Measurements from ENCODE around the gene ZNF664. TPM values are rescaled to one million over a fixed set of nuclear protein-coding genes. Genes with fewer than 3 reads are reported as not detected.

The ZNF664 gene
- total and polyA plus RNA-seq, 2 of the 8 experiments (the other 6 are each of a cell fraction or from before 2014, with no cell fraction given): 22.8 to 51.4 TPM

GRCh38 chr12:123934829-123935228 is 38.2 kb upstream of the ZNF664 start:
- Histone ChIP-seq H2BK120ac (replicated peaks; ENCODE audit: low read depth, low read length) (no peak overlapping the region), H3K27me3 (replicated peaks in 1 of 4; ENCODE audit: control insufficient read depth in 3 of 4, extremely low read depth in 1 of 4, insufficient read depth in 3 of 4, low read length in 3 of 4) (peaks cover 0 to 2% (median 0%) of the 10 kb centered on the region in 4 experiments; a peak in 1 of 7 replicates), H3K9me3 (ENCODE audit: insufficient read depth in 2 of 2, low read depth in 1 of 2, low read length in 1 of 2) (no peaks in the 10 kb centered on the region), H3K79me2 (ENCODE audit: control insufficient read depth in 1 of 2, insufficient read depth in 2 of 2, low read length in 2 of 2) (no peaks in the 10 kb centered on the region), H3K79me1 (ENCODE audit: low read depth, low read length) (no peaks in the 10 kb centered on the region), H3K4me1 (replicated peaks in 1 of 4; ENCODE audit: control insufficient read depth in 3 of 4, insufficient read depth in 4 of 4, low read length in 3 of 4) (no peaks in the 10 kb centered on the region), H3K4ac (replicated peaks; ENCODE audit: insufficient read length, low read depth, low read length) (no peak overlapping the region), H2BK12ac (ENCODE audit: low read depth, low read length) (no peak overlapping the region), H3K23me2 (ENCODE audit: low read depth, low read length) (no peaks in the 10 kb centered on the region), H3K14ac (ENCODE audit: insufficient read length) (no peak overlapping the region), H3K27ac (ENCODE audit: low read depth, low read length) (no peak overlapping the region), H3K23ac (ENCODE audit: insufficient read length) (no peak overlapping the region), H3K36me3 (ENCODE audit: control insufficient read depth in 2 of 4, insufficient read depth in 4 of 4, low read length in 3 of 4) (no peaks in the 10 kb centered on the region), H4K8ac (ENCODE audit: extremely low read depth, insufficient read depth, low read length) (no peak overlapping the region), H3K18ac (ENCODE audit: extremely low read depth, low read length) (no peak overlapping the region), H4K20me1 (replicated peaks in 1 of 2; ENCODE audit: control insufficient read depth in 1 of 2, insufficient read depth in 2 of 2, low read length in 2 of 2) (no peaks in the 10 kb centered on the region), H2AK5ac (ENCODE audit: low read depth, low read length) (no peak overlapping the region), H3K4me2 (ENCODE audit: insufficient read depth in 1 of 2, low read depth in 2 of 2, low read length in 2 of 2) (no peak overlapping the region), H2BK15ac (ENCODE audit: low read length) (no peak overlapping the region), H2BK20ac (ENCODE audit: low read length) (no peak overlapping the region), H2AFZ (ENCODE audit: low read length) (no peak overlapping the region), H3K4me3 (ENCODE audit: extremely low read depth in 1 of 4, insufficient read depth in 2 of 4, low read depth in 3 of 4, low read length in 4 of 4) (no peak overlapping the region), H2BK5ac (ENCODE audit: low read depth, low read length) (no peak overlapping the region), H3K56ac (replicated peaks; ENCODE audit: insufficient read length, low read depth, low read length) (no peak overlapping the region), H3K9ac (replicated peaks in 1 of 4; ENCODE audit: extremely low read depth in 1 of 4, low read depth in 3 of 4, low read length in 3 of 4) (no peak overlapping the region), H4K91ac (replicated peaks; ENCODE audit: insufficient read length, low read length) (no peak overlapping the region), H4K5ac (ENCODE audit: insufficient read length, low read depth, low read length) (no peak overlapping the region)
- no peak for DNase-seq (ENCODE audit: low read depth in 1 of 2, low spot score in 2 of 2)
- TF ChIP-seq ATF2 (IDR thresholded peaks at IDR 0.05; ENCODE audit: low read length): no peak
- no peak for TF ChIP-seq BCL11A (IDR thresholded peaks at IDR 0.05; ENCODE audit: low read depth in 2 of 2, low read length in 2 of 2)
- TF ChIP-seq PHF8 (conservative IDR thresholded peaks at IDR 0.05; ENCODE audit: low read depth, low read length): no peak
- TF ChIP-seq EZH2 (IDR thresholded peaks at IDR 0.05; ENCODE audit: low read depth, low read length, severe bottlenecking): no peak
- TF ChIP-seq NRF1 (IDR thresholded peaks at IDR 0.05; ENCODE audit: low read depth, low read length): no peak
- TF ChIP-seq SRF (IDR thresholded peaks at IDR 0.05; ENCODE audit: low read depth, low read length): no peak
- TF ChIP-seq SP2 (IDR thresholded peaks at IDR 0.05; ENCODE audit: low read length): no peak
- no peak for TF ChIP-seq CTBP2 (IDR thresholded peaks at IDR 0.05; ENCODE audit: borderline replicate concordance, insufficient read depth, insufficient read length, low read length)
- no peak for TF ChIP-seq POU5F1 (IDR thresholded peaks at IDR 0.05; ENCODE audit: low read depth, low read length)
- no peak for TF ChIP-seq RFX5 (IDR thresholded peaks at IDR 0.05; ENCODE audit: borderline replicate concordance, low read depth, low read length)
- WGBS, 2 experiments (ENCODE audit: extremely low coverage in 1 of 2, insufficient coverage in 1 of 2, insufficient read length in 1 of 2, insufficient replicate concordance in 2 of 2, low coverage in 1 of 2, low lambda C conversion rate in 2 of 2, missing lambda C conversion rate in 1 of 2): 90% methylated on average over 9 of the region's 9 CpGs; no CpG with 5 or more reads in 1 of the 2 experiments
- FAIRE-seq: no peak
- CTCF ChIA-PET (ENCODE audit: partially characterized antibody): interaction anchor here (1.4 to 1.5 kb wide), 3 partner anchors 8 to 20 kb away, joined by 3 to 7 read pairs (median 6); no protein-coding TSS in a partner anchor
- POLR2A ChIA-PET (ENCODE audit: partially characterized antibody): no interaction called here
